Nephron (organoid): Measurements from ENCODE around the gene NUDT22.

Source experiments
- H3K27ac Mint-ChIP-seq, 3 experiments: 2 replicates each; pipeline ENCODE4 v1.8.0; 2020; ENCODE audit warnings: mixed read lengths in 3 of 3, mild to moderate bottlenecking in 2 of 3, moderate library complexity in 1 of 3
- H3K27me3 Mint-ChIP-seq: 2 replicates; pipeline ENCODE4 v1.8.0; 2021; ENCODE audit warnings: low read depth, mild to moderate bottlenecking, moderate library complexity, mixed read lengths
- H3K36me3 Mint-ChIP-seq: 2 replicates; pipeline ENCODE4 v1.8.0; 2020; ENCODE audit warnings: low read depth, mixed read lengths
- H3K4me1 Mint-ChIP-seq: 2 replicates; pipeline ENCODE4 v1.8.0; 2020; ENCODE audit warnings: mixed read lengths
- H3K4me3 Mint-ChIP-seq, 3 experiments: 2 replicates each; pipeline ENCODE4 v1.8.0; 2020; ENCODE audit warnings: mild to moderate bottlenecking in 3 of 3, mixed read lengths in 3 of 3, moderate library complexity in 2 of 3
- H3K9me3 Mint-ChIP-seq: 2 replicates; pipeline ENCODE4 v1.8.0; 2020; ENCODE audit warnings: mixed read lengths
- TF ChIP-seq, protein P1 (sequence below), 3 experiments: fragments of 200-600 bp; sonication (generic); IDR thresholded peaks; one replicate each; pipeline ENCODE4 v1.5.0; 2021; ENCODE audit warnings: antibody characterized with exemption in 3 of 3; ENCODE audit not compliant: unreplicated experiment in 3 of 3

Gene NUDT22

DNA sequence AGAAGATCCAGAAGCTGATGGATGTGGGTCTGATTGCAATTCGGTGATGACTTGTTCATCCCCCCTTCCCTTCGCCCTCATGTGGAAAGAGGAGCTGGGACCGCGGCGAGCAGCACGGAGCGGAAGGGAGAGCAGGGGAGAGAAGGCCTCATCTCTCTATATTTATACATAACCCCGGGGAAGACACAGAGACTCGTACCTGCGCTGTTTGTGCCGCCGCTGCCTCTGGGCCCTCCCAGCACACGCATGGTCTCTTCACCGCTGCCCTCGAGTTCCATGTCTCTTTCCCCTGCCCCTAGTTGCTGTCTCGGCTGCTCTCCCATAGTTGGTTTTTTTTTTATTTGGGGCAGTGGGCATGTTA lies 22.0 kb upstream of the NUDT22 start:
- peaks cover 24% of the 10 kb centered on the region for H3K4me1 Mint-ChIP-seq
- no peaks in the 10 kb centered on the region for H3K9me3 Mint-ChIP-seq
- H3K36me3 Mint-ChIP-seq, result peaks cover 45% of the 10 kb centered on the region
- H3K27ac Mint-ChIP-seq, result peak overlapping the region; percentile 83 to 87 (median 84)
- no peaks in the 10 kb centered on the region for H3K27me3 Mint-ChIP-seq
- TF ChIP-seq, protein P1, sequence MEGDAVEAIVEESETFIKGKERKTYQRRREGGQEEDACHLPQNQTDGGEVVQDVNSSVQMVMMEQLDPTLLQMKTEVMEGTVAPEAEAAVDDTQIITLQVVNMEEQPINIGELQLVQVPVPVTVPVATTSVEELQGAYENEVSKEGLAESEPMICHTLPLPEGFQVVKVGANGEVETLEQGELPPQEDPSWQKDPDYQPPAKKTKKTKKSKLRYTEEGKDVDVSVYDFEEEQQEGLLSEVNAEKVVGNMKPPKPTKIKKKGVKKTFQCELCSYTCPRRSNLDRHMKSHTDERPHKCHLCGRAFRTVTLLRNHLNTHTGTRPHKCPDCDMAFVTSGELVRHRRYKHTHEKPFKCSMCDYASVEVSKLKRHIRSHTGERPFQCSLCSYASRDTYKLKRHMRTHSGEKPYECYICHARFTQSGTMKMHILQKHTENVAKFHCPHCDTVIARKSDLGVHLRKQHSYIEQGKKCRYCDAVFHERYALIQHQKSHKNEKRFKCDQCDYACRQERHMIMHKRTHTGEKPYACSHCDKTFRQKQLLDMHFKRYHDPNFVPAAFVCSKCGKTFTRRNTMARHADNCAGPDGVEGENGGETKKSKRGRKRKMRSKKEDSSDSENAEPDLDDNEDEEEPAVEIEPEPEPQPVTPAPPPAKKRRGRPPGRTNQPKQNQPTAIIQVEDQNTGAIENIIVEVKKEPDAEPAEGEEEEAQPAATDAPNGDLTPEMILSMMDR (IDR thresholded peaks at IDR 0.05; ENCODE audit: unreplicated experiment in 3 of 3), result no peak
- H3K4me3 Mint-ChIP-seq, result no peak overlapping the region

DNA sequence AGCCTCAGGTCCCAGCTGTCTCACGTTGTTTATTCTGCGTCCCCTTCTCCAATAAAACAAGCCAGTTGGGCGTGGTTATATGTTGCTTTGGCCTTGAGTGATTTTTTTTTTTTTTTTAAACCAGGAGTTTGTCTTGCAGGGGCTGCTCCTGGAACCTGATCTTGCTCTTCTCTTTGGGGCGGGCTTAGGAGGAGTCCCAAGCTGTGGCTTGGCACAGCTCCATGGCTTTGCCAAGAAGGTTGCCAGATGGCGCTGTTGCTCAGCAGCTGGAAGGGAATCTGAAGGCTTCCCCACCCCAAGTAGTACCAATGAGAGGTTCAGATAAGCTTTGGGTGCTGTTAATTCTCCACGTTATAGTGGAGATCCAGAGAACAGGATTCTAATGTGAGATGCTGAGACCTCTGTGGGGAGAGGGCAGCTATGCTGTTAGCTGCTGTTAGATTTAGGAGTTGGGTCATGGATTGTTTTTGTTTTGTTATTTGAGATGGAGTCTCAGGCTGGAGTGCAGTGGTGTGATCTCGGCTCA lies 21.5 kb upstream of the NUDT22 start:
- H3K4me3 Mint-ChIP-seq, result peak overlapping the region in 1 of 3 experiments; percentile 24
- peaks cover 24% of the 10 kb centered on the region for H3K4me1 Mint-ChIP-seq
- peaks cover 45% of the 10 kb centered on the region for H3K36me3 Mint-ChIP-seq
- TF ChIP-seq, protein P1 (IDR thresholded peaks at IDR 0.05; ENCODE audit: unreplicated experiment in 3 of 3), result peak; percentile 57 to 63 (median 57)
- H3K9me3 Mint-ChIP-seq, result no peaks in the 10 kb centered on the region
- H3K27ac Mint-ChIP-seq, result peak overlapping the region; percentile 83 to 87 (median 84)
- no peaks in the 10 kb centered on the region for H3K27me3 Mint-ChIP-seq

DNA sequence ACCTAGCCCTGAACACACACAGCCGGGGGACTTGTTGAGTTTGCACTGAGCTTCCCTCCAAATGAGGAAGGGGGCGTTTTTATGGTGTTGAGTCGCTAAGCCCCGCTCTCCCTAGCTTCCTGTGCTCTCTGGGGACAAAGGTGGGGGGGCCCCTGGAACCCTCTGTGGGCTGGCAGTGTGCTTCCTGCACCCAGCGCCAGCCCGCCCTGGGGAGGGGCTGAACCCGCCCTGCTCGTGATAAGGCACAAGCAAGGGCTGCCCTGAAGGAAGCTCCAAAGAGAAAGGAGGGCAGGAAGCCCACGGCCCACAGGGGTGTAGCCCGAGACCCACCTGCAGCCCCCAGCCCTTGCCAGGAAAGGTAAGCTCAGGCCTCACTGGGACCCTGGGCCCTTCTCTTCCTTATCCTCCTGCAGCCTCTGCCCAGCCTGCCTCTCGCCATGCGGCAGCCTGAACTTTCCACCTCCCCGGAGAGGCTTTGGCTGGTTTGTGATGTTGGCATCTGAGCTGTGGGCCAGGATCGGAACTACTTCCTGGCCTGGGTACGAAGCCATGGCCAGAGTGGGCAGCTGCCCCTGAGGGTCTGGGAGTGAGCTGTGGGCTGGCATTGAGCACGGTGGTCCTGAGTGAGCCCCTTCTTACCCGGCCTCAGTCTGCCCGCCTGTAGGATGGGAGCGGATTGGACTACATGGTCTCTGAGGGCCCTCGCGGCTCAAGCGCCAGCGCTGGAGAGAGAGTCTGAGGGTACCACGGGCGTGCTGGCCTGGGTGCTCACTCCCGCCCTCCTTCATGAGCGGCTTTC lies 19.4 kb upstream of the NUDT22 start, which contains the start of gene FERMT3:
Gene FERMT3 (plus strand): TSS at position 265 of the 799 bp plus-strand sequence. CDS start 644 bp downstream, outside the sequence.
- Mint-ChIP-seq H3K4me3 (no peak within 1 kb of the TSS), H3K4me1 (peaks cover 24% of the 10 kb centered on the region), H3K9me3 (no peaks in the 10 kb centered on the region), H3K27me3 (no peaks in the 10 kb centered on the region), H3K36me3 (peaks cover 28% of the 10 kb centered on the region), H3K27ac (peak within 1 kb of the TSS; percentile 84 to 92 (median 88))
- TF ChIP-seq, protein P1 (IDR thresholded peaks at IDR 0.05; ENCODE audit: unreplicated experiment in 3 of 3), result no peak

DNA sequence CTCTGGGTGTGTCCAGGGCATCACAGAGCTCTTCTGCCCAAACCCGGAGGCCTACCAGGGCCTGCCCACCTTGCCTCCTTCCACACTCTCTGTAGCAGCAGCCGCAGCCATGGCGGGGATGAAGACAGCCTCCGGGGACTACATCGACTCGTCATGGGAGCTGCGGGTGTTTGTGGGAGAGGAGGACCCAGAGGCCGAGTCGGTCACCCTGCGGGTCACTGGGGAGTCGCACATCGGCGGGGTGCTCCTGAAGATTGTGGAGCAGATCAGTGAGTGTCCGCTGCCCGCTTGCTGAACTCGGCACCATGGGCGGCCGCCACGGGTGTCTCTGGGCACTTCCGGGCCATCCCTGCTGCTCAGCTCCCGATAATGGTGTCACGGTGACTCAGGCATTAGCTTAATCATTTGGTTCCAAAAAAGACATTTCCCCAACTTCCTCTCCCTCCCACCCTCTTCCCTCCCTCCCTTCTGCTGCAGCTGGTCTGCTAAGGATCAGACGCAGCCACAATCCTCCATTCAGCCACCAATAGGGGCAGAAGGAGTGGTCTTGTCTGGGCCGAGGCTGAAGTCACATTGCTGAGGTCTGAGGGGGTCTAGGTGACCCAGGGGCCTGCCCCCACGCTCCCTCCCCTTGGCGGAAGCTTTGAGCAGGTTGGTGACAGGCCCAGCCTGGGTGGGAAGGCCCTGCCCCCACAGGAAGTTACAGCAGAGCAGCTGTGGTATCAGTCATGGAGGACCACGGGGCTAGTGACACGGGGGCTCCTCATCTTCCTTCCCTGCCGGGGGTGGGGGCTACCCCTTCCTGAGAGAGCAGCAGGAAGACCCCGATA lies 18.6 kb upstream of the NUDT22 start:
- peak overlapping the region in 1 of 3 experiments; percentile 35 for H3K4me3 Mint-ChIP-seq
- TF ChIP-seq, protein P1 (IDR thresholded peaks at IDR 0.05; ENCODE audit: unreplicated experiment in 3 of 3), result no peak
- H3K9me3 Mint-ChIP-seq, result no peaks in the 10 kb centered on the region
- H3K27me3 Mint-ChIP-seq, result no peaks in the 10 kb centered on the region
- H3K4me1 Mint-ChIP-seq, result peaks cover 24% of the 10 kb centered on the region
- peak overlapping the region; percentile 84 to 92 (median 88) for H3K27ac Mint-ChIP-seq
- peaks cover 23% of the 10 kb centered on the region for H3K36me3 Mint-ChIP-seq

DNA sequence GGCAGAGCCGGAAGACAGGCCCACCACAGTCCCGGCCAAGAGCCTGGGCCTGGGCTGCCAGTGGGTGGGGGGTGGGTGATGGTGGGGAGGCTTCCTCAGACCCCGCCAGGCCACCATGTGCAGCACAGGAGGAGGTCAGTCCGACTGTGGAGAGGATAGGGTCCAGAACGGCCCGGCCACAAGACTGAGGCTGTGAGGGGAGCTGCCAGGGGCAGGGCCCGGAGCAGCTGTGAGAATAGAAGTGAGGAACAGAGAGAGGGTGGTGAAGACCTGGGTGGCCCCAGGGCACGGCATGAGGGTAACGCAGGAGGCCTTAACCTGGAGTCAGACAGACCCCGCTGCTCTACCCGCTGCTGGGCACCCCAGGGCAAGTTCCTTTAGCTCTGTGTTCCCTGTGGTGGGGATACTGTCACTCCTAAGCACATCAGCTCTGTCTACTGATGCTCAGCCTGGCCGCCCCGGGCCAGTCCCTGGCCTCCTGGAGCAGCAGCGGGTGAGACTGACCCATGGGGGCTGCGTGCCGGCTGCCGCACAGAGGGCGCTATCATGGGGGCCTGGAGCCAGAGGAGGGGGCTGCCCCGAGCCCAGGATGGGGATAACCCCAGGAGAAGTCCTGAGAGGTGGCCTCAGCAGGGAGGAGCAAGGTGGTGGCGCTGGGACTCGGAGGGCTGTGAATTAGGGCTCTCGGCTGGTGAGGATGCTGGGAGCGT lies 17.8 kb upstream of the NUDT22 start:
- Mint-ChIP-seq H3K36me3 (peaks cover 15% of the 10 kb centered on the region), H3K27me3 (no peaks in the 10 kb centered on the region)

More for the DNA sequence above, 17.8 kb upstream of the NUDT22 start:
- Mint-ChIP-seq H3K9me3 (no peaks in the 10 kb centered on the region), H3K27ac (peak overlapping the region in 2 of 3 experiments; percentile 84 to 88), H3K4me1 (peaks cover 22% of the 10 kb centered on the region), H3K4me3 (no peak overlapping the region)
- TF ChIP-seq, protein P1 (IDR thresholded peaks at IDR 0.05; ENCODE audit: unreplicated experiment in 3 of 3), result no peak
